Calu3 (cell line): Measurements from ENCODE around the gene SYNGR4. TPM values are rescaled to one million over a fixed set of nuclear protein-coding genes. Genes with fewer than 3 reads are reported as not detected.

Experiments
- BruUV-seq: library from RNA; stranded (reverse); fragments of 400-500 nt; replicated peaks from 2 replicates; lab custom pipeline; 2021; lab: Mats Ljungman, UMichigan
- CTCF ChIA-PET: fragments of 300-600 bp; sonication (Branson Sonifier 250); formaldehyde crosslinking; loops from one replicate; lab custom pipeline; 2022; ENCODE audit warnings: antibody characterized with exemption; lab: Charles Lee
- DNase-seq: peaks from one replicate; pipeline ENCODE4 v3.0.0; 2022
- H3K27ac Mint-ChIP-seq: one replicate; pipeline ENCODE4 v1.8.0; 2022; ENCODE audit warnings: mixed read lengths; ENCODE audit not compliant: unreplicated experiment
- H3K27me3 Mint-ChIP-seq: one replicate; pipeline ENCODE4 v1.8.0; 2022; ENCODE audit warnings: mixed read lengths; ENCODE audit not compliant: unreplicated experiment
- H3K36me3 Mint-ChIP-seq: one replicate; pipeline ENCODE4 v1.8.0; 2022; ENCODE audit warnings: mild to moderate bottlenecking, moderate library complexity, mixed read lengths; ENCODE audit not compliant: insufficient read depth, unreplicated experiment
- H3K4me1 Mint-ChIP-seq: one replicate; pipeline ENCODE4 v1.8.0; 2022; ENCODE audit warnings: mild to moderate bottlenecking, low read depth, mixed read lengths; ENCODE audit not compliant: unreplicated experiment
- H3K4me3 Mint-ChIP-seq: one replicate; pipeline ENCODE4 v1.8.0; 2022; ENCODE audit warnings: mild to moderate bottlenecking, low read depth, moderate library complexity, mixed read lengths; ENCODE audit not compliant: unreplicated experiment
- H3K9me3 Mint-ChIP-seq: one replicate; pipeline ENCODE4 v1.8.0; 2022; ENCODE audit warnings: low read depth, mixed read lengths; ENCODE audit not compliant: unreplicated experiment
- CTCF ChIP-seq: fragments of 200-600 bp; IDR thresholded peaks from one replicate; pipeline ENCODE4 v1.8.0; 2022; ENCODE audit warnings: antibody characterized with exemption; ENCODE audit not compliant: unreplicated experiment
- intact Hi-C: fragments of 100-400 bp; cut with micrococcal nuclease; formaldehyde crosslinking; loops from one replicate; pipeline ENCODE4 v1.10.0; 2022; ENCODE audit not compliant: unreplicated experiment
- total RNA-seq: library from RNA; stranded (reverse); gene quantifications from 2 replicates; pipeline ENCODE4 v1.2.3, GENCODE V29; 2022

Gene SYNGR4
- total RNA-seq, 1 experiment from 2014 or later, result not detected

GRCh38 chr19:48372904-48373303 is 8.7 kb downstream of the SYNGR4 start:
- Mint-ChIP-seq H3K4me3 (no peak overlapping the region), H3K27me3 (peaks cover 13% of the 10 kb centered on the region), H3K4me1 (no peaks in the 10 kb centered on the region), H3K27ac (no peak overlapping the region), H3K36me3 (no peaks in the 10 kb centered on the region), H3K9me3 (no peaks in the 10 kb centered on the region)
- no peak for DNase-seq
- CTCF ChIA-PET, result no interaction called here
- no peak for TF ChIP-seq CTCF
- no TSS peak for BruUV-seq
- intact Hi-C loops, result no loop called here

- peaks cover 3% of the 10 kb centered on the region for H3K36me3 Mint-ChIP-seq
- no peak for TF ChIP-seq CTCF
- H3K4me3 Mint-ChIP-seq, result no peak overlapping the region
- CTCF ChIA-PET, result interaction anchor here (0.6 kb wide), 1 partner anchor 1218 kb away, joined by 3 read pairs; no protein-coding TSS in a partner anchor
- H3K9me3 Mint-ChIP-seq, result no peaks in the 10 kb centered on the region
- no peaks in the 10 kb centered on the region for H3K4me1 Mint-ChIP-seq
- BruUV-seq, result no TSS peak
- peaks cover 13% of the 10 kb centered on the region for H3K27me3 Mint-ChIP-seq
- intact Hi-C loops, result no loop called here
- H3K27ac Mint-ChIP-seq, result no peak overlapping the region
- no peak for DNase-seq
Observed at GRCh38 chr19:48373567-48373966, 9.4 kb downstream of the SYNGR4 start.

- Mint-ChIP-seq H3K4me1 (no peaks in the 10 kb centered on the region), H3K9me3 (no peaks in the 10 kb centered on the region), H3K36me3 (peaks cover 25% of the 10 kb centered on the region), H3K4me3 (no peak overlapping the region), H3K27ac (no peak overlapping the region), H3K27me3 (peaks cover 4% of the 10 kb centered on the region)
- intact Hi-C loops, result no loop called here
- BruUV-seq, result no TSS peak
- CTCF ChIA-PET, result no interaction called here
- TF ChIP-seq CTCF, result no peak
- no peak for DNase-seq
Observed at GRCh38 chr19:48378194-48378570, 14.0 kb downstream of the SYNGR4 start.

- DNase-seq, result no peak
- Mint-ChIP-seq H3K36me3 (peaks cover 29% of the 10 kb centered on the region), H3K4me1 (no peaks in the 10 kb centered on the region), H3K4me3 (no peak overlapping the region), H3K27ac (no peak overlapping the region), H3K27me3 (no peaks in the 10 kb centered on the region), H3K9me3 (no peaks in the 10 kb centered on the region)
- intact Hi-C loops, result no loop called here
- CTCF ChIA-PET, result no interaction called here
- no TSS peak for BruUV-seq
- no peak for TF ChIP-seq CTCF
Observed at GRCh38 chr19:48379058-48379457, 14.9 kb downstream of the SYNGR4 start.
